ENCODE data around the gene CELF4. TPM values are rescaled to one million over a fixed set of nuclear protein-coding genes. Genes with fewer than 3 reads are reported as not detected.

CELF4 gene
- total RNA-seq, 1 experiment from 2014 or later: not detected

DNA sequence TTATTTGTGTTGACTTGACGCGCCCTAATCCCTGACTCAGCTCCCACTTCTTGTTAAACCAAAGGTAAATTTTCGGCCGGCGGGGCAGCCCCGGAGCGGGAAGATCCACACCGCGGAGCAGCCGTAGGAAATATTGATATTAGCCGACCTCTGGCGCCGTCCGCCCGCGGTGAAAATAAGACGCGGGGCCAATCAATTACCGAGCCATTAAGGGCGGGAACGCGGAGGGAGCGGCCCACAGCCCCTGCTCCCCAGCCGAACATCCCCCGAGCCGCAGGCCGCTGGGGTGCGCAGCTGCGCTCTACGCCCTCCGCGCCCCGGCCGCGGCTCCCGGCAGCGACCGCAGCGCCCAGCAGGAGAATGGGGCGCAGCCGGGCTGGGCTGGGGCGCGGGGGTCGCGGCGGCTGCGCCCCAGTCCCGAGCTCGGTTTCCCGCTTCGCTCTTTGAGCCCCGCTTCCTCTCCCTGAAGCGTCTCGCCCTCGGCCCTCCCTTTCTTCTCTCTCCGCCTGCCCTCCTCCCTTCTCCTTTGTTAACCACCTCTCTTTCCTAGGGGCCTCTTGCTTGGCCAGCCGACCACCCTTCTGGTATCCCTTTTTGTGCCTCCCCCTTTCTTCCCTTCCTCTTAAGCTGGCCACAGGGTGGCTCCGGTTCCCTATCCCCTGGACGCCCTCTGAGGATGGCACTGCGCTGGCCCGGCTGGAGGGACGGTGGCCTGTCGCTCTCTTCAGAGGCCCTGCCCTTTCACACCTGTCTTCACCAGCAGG lies 40.9 kb downstream of the CELF4 start:
- Histone ChIP-seq H3K36me3 (ENCODE audit: control insufficient read depth, insufficient read depth, low read length) (no peaks in the 10 kb centered on the region), H3K4me1 (ENCODE audit: control insufficient read depth, insufficient read depth, low read length) (no peaks in the 10 kb centered on the region), H3K9me3 (ENCODE audit: control insufficient read depth, insufficient read depth, low read depth, low read length) (no peaks in the 10 kb centered on the region), H3K4me3 (ENCODE audit: low read depth in 2 of 2, low read length in 2 of 2) (no peak overlapping the region), H3K27ac (ENCODE audit: low read length) (no peak overlapping the region), H3K27me3 (ENCODE audit: control insufficient read depth, insufficient read depth, low read length) (peaks cover 4% of the 10 kb centered on the region; the same call in 1 of the 2 replicates)
- no peak for ATAC-seq
- ChIA-PET POLR2A (interaction anchor here (0.7 kb wide), 1 partner anchor 88 kb away, joined by 3 read pairs; no protein-coding TSS in a partner anchor), CTCF (no interaction called here)
- no peak for DNase-seq (ENCODE audit: low read depth, low spot score)
- TF ChIP-seq, protein P1, sequence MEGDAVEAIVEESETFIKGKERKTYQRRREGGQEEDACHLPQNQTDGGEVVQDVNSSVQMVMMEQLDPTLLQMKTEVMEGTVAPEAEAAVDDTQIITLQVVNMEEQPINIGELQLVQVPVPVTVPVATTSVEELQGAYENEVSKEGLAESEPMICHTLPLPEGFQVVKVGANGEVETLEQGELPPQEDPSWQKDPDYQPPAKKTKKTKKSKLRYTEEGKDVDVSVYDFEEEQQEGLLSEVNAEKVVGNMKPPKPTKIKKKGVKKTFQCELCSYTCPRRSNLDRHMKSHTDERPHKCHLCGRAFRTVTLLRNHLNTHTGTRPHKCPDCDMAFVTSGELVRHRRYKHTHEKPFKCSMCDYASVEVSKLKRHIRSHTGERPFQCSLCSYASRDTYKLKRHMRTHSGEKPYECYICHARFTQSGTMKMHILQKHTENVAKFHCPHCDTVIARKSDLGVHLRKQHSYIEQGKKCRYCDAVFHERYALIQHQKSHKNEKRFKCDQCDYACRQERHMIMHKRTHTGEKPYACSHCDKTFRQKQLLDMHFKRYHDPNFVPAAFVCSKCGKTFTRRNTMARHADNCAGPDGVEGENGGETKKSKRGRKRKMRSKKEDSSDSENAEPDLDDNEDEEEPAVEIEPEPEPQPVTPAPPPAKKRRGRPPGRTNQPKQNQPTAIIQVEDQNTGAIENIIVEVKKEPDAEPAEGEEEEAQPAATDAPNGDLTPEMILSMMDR (IDR thresholded peaks at IDR 0.05): no peak
- TF ChIP-seq POLR2AphosphoS5 (IDR thresholded peaks at IDR 0.05; ENCODE audit: low read depth, low read length): no peak
- TF ChIP-seq, protein P2, sequence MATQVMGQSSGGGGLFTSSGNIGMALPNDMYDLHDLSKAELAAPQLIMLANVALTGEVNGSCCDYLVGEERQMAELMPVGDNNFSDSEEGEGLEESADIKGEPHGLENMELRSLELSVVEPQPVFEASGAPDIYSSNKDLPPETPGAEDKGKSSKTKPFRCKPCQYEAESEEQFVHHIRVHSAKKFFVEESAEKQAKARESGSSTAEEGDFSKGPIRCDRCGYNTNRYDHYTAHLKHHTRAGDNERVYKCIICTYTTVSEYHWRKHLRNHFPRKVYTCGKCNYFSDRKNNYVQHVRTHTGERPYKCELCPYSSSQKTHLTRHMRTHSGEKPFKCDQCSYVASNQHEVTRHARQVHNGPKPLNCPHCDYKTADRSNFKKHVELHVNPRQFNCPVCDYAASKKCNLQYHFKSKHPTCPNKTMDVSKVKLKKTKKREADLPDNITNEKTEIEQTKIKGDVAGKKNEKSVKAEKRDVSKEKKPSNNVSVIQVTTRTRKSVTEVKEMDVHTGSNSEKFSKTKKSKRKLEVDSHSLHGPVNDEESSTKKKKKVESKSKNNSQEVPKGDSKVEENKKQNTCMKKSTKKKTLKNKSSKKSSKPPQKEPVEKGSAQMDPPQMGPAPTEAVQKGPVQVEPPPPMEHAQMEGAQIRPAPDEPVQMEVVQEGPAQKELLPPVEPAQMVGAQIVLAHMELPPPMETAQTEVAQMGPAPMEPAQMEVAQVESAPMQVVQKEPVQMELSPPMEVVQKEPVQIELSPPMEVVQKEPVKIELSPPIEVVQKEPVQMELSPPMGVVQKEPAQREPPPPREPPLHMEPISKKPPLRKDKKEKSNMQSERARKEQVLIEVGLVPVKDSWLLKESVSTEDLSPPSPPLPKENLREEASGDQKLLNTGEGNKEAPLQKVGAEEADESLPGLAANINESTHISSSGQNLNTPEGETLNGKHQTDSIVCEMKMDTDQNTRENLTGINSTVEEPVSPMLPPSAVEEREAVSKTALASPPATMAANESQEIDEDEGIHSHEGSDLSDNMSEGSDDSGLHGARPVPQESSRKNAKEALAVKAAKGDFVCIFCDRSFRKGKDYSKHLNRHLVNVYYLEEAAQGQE (IDR thresholded peaks at IDR 0.05; ENCODE audit: insufficient read depth in 1 of 2, low read depth in 2 of 2, low read length in 1 of 2): no peak
- no TSS peak for BruUV-seq (replicated peaks)
- intact Hi-C loops (cut with micrococcal nuclease; ENCODE audit: unreplicated experiment) (no loop called here), in situ Hi-C loops (cut with HindIII; ENCODE audit: low pct_unique_long_range_greater_than_20kb, low sequenced_read_pairs) (no loop called here)

DNA sequence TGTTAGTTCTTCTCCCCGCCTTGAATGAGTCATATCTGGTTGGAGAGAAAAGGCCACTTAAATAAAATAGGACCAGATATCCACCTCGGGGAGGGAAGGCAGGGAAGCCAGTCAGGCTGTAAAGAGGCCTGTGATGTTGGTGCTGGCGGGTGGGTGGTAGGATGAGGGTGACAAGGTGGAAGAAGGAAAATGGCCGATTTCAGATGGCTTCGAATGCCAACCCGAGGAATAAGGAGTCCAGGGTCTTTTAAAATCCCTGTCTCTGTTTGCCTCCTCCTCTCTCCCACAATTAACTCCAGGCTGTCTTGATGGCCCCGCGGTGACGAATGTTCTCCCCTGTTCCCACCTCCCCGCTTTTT lies 41.5 kb downstream of the CELF4 start:
- intact Hi-C loops (cut with micrococcal nuclease; ENCODE audit: unreplicated experiment): no loop called here
- Histone ChIP-seq H3K9me3 (ENCODE audit: control insufficient read depth, insufficient read depth, low read depth, low read length) (no peaks in the 10 kb centered on the region), H3K4me1 (ENCODE audit: control insufficient read depth, insufficient read depth, low read length) (no peaks in the 10 kb centered on the region), H3K4me3 (ENCODE audit: low read depth in 2 of 2, low read length in 2 of 2) (no peak overlapping the region), H3K36me3 (ENCODE audit: control insufficient read depth, insufficient read depth, low read length) (no peaks in the 10 kb centered on the region), H3K27me3 (ENCODE audit: control insufficient read depth, insufficient read depth, low read length) (peaks cover 4% of the 10 kb centered on the region; the same call in 1 of the 2 replicates), H3K27ac (ENCODE audit: low read length) (no peak overlapping the region)
- CTCF ChIA-PET: no interaction called here
- in situ Hi-C loops (cut with HindIII; ENCODE audit: low pct_unique_long_range_greater_than_20kb, low sequenced_read_pairs): no loop called here
- ATAC-seq (no peak), DNase-seq (ENCODE audit: low read depth, low spot score) (no peak)
- TF ChIP-seq TCF7L2 (IDR thresholded peaks at IDR 0.05; ENCODE audit: low read depth, low read length): no peak
- no peak for TF ChIP-seq POLR2AphosphoS5 (IDR thresholded peaks at IDR 0.05; ENCODE audit: low read depth, low read length)
- TF ChIP-seq, protein P2 (IDR thresholded peaks at IDR 0.05; ENCODE audit: insufficient read depth in 1 of 2, low read depth in 2 of 2, low read length in 1 of 2): no peak
- no peak for TF ChIP-seq SIN3A (IDR thresholded peaks at IDR 0.05; ENCODE audit: borderline replicate concordance, insufficient read depth, low read depth, low read length)
- TF ChIP-seq, protein P1 (IDR thresholded peaks at IDR 0.05): no peak
- BruUV-seq (replicated peaks): no TSS peak
- POLR2A ChIA-PET: interaction anchor here (0.7 kb wide), 1 partner anchor 88 kb away, joined by 3 read pairs; no protein-coding TSS in a partner anchor
